ENCODE results near the gene CRBN. TPM values are rescaled to one million over a fixed set of nuclear protein-coding genes. Genes with fewer than 3 reads are reported as not detected.

The CRBN gene
- total RNA-seq, 2 experiments from 2014 or later = 144 to 148 TPM

DNA sequence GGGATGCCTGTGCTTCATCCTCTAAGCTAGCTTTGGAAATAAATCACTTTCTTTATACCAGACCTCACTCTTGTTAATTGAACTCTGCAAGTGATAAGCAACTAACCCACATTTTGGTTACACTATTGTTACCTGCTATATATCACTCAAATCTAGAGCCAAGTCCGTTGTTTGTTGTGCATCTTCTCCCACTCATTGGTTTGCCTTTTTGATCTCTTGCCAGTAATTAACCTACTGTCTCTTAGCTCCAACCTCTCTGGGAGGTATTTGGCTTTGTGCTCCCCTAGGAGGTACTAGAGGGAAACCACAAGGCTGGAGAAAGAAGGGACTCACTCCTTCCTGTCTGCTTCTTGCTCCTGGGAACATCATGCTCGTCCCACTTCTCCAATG, 12.8 kb upstream of the CRBN start:
- Histone ChIP-seq H3K27ac (ENCODE audit: low read depth in 1 of 2, low read length in 2 of 2) (peak overlapping the region; percentile 53 to 55), H3K4me3 (ENCODE audit: low read length) (peak overlapping the region; percentile 32), H3K4me1 (ENCODE audit: insufficient read depth, low read length) (peaks cover 35% of the 10 kb centered on the region), H3K36me3 (ENCODE audit: insufficient read depth, low read length) (no peaks in the 10 kb centered on the region), H3K27me3 (ENCODE audit: control insufficient read depth in 1 of 2, insufficient read depth in 2 of 2, low read length in 2 of 2) (no peaks in the 10 kb centered on the region), H3K9me3 (ENCODE audit: control insufficient read depth in 1 of 2, insufficient read depth in 1 of 2, low read length in 2 of 2) (no peaks in the 10 kb centered on the region)
- Mint-ChIP-seq H3K4me1 (ENCODE audit: low read depth) (peaks cover 57% of the 10 kb centered on the region), H3K9me3 (no peaks in the 10 kb centered on the region), H3K27me3 (no peaks in the 10 kb centered on the region), H3K27ac (peak overlapping the region; percentile 93), H3K36me3 (ENCODE audit: low read depth) (no peaks in the 10 kb centered on the region), H3K4me3 (peak overlapping the region; percentile 71)
- TF ChIP-seq, protein P1, sequence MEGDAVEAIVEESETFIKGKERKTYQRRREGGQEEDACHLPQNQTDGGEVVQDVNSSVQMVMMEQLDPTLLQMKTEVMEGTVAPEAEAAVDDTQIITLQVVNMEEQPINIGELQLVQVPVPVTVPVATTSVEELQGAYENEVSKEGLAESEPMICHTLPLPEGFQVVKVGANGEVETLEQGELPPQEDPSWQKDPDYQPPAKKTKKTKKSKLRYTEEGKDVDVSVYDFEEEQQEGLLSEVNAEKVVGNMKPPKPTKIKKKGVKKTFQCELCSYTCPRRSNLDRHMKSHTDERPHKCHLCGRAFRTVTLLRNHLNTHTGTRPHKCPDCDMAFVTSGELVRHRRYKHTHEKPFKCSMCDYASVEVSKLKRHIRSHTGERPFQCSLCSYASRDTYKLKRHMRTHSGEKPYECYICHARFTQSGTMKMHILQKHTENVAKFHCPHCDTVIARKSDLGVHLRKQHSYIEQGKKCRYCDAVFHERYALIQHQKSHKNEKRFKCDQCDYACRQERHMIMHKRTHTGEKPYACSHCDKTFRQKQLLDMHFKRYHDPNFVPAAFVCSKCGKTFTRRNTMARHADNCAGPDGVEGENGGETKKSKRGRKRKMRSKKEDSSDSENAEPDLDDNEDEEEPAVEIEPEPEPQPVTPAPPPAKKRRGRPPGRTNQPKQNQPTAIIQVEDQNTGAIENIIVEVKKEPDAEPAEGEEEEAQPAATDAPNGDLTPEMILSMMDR (IDR thresholded peaks at IDR 0.05) = no peak
- POLR2A ChIA-PET = interaction anchor here (0.6 to 2.7 kb wide), 9 partner anchors 8 to 1996 kb away, joined by 3 to 24 read pairs (median 7); partner anchors contain the start of genes CRBN and ITPR1
- DNase-seq (no peak), ATAC-seq (ENCODE audit: poor library complexity) (peak; percentile 30)
- CTCF ChIA-PET = no interaction called here
- intact Hi-C loops (cut with DNase I, micrococcal nuclease) = no loop called here

DNA sequence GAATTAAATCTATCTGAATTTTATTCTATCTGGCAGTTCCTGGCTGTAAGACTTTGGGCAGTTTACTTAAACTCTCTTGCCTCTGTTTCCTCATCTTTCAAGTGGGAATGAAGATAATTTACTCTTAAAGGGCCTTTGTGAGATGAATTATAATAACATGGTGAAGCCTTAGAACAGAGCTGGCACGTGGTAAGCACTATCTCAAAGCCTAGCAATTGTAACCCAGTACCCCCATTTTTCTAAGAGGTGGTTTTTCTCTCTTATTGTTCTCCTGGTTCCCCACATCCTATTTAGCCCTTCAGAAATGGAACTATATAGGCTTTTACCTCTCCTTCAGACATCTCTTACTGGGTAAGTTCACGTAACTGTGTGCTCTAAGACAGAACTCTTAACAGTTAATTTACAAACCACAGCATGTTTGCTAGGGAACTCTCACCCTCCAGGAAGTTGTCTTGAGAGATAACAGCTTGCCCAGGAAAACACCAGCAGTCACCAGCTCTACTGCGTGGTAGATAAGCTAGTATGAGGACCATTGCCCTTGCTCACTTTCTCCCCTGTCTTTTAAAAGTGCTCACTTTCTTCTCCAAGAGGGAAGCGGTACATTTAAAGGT, 12.3 kb upstream of the CRBN start:
- H3K4me1 Mint-ChIP-seq (ENCODE audit: low read depth) = peaks cover 57% of the 10 kb centered on the region
- Histone ChIP-seq H3K27ac (ENCODE audit: low read depth in 1 of 2, low read length in 2 of 2) (peak overlapping the region; percentile 53 to 55), H3K4me3 (ENCODE audit: low read length) (peak overlapping the region; percentile 32), H3K9me3 (ENCODE audit: control insufficient read depth in 1 of 2, insufficient read depth in 1 of 2, low read length in 2 of 2) (peaks cover 0 to 2% of the 10 kb centered on the region in 2 experiments), H3K4me1 (ENCODE audit: insufficient read depth, low read length) (peaks cover 35% of the 10 kb centered on the region), H3K36me3 (ENCODE audit: insufficient read depth, low read length) (no peaks in the 10 kb centered on the region), H3K27me3 (ENCODE audit: control insufficient read depth in 1 of 2, insufficient read depth in 2 of 2, low read length in 2 of 2) (no peaks in the 10 kb centered on the region)
- H3K27me3 Mint-ChIP-seq = no peaks in the 10 kb centered on the region
- peak overlapping the region; percentile 93 for H3K27ac Mint-ChIP-seq
- intact Hi-C loops (cut with DNase I, micrococcal nuclease) = no loop called here
- ChIA-PET POLR2A (interaction anchor here (0.6 to 2.7 kb wide), 9 partner anchors 9 to 1997 kb away, joined by 3 to 24 read pairs (median 7); partner anchors contain the start of genes CRBN and ITPR1), CTCF (no interaction called here)
- DNase-seq = peak in 4 of 14 experiments; percentile 49 to 65 (median 58)
- ATAC-seq (ENCODE audit: poor library complexity) = peak; percentile 79
- no peaks in the 10 kb centered on the region for H3K9me3 Mint-ChIP-seq
- peak overlapping the region; percentile 71 for H3K4me3 Mint-ChIP-seq
- TF ChIP-seq, protein P1 (IDR thresholded peaks at IDR 0.05) = no peak
- H3K36me3 Mint-ChIP-seq (ENCODE audit: low read depth) = no peaks in the 10 kb centered on the region

GRCh38 chr3:3189961-3190360, 10.5 kb upstream of the CRBN start:
- H3K4me1 Mint-ChIP-seq (ENCODE audit: low read depth) = peaks cover 52% of the 10 kb centered on the region
- Histone ChIP-seq H3K27ac (ENCODE audit: low read depth in 1 of 2, low read length in 2 of 2) (no peak overlapping the region), H3K4me3 (ENCODE audit: low read length) (no peak overlapping the region), H3K27me3 (ENCODE audit: control insufficient read depth in 1 of 2, insufficient read depth in 2 of 2, low read length in 2 of 2) (no peaks in the 10 kb centered on the region), H3K4me1 (ENCODE audit: insufficient read depth, low read length) (peaks cover 35% of the 10 kb centered on the region), H3K9me3 (ENCODE audit: control insufficient read depth in 1 of 2, insufficient read depth in 1 of 2, low read length in 2 of 2) (peaks cover 0 to 8% of the 10 kb centered on the region in 2 experiments), H3K36me3 (ENCODE audit: insufficient read depth, low read length) (no peaks in the 10 kb centered on the region)
- no peak for ATAC-seq (ENCODE audit: poor library complexity)
- intact Hi-C loops (cut with DNase I, micrococcal nuclease) = no loop called here
- TF ChIP-seq, protein P1 (IDR thresholded peaks at IDR 0.05) = no peak
- H3K27me3 Mint-ChIP-seq = no peaks in the 10 kb centered on the region
- H3K27ac Mint-ChIP-seq = peak overlapping the region; percentile 76
- ChIA-PET POLR2A (interaction anchor here (1.4 to 2.7 kb wide), 4 partner anchors 10 to 17 kb away, joined by 9 to 24 read pairs (median 10); partner anchors contain the start of gene CRBN), CTCF (interaction anchor here (1.2 kb wide), 1 partner anchor 11 kb away, joined by 4 read pairs; no protein-coding TSS in a partner anchor)
- peaks cover 9% of the 10 kb centered on the region for H3K9me3 Mint-ChIP-seq
- no peaks in the 10 kb centered on the region for H3K36me3 Mint-ChIP-seq (ENCODE audit: low read depth)
- peak overlapping the region; percentile 58 for H3K4me3 Mint-ChIP-seq
- DNase-seq = no peak
